Measurements from ENCODE around the gene POLR3C. TPM values are rescaled to one million over a fixed set of nuclear protein-coding genes. Genes with fewer than 3 reads are reported as not detected.
A peak's percentile ranks its signal among the peaks of the same experiment; 100 is the strongest.

Gene POLR3C
- total RNA-seq, 1 donor from 2014 or later = 30.6 TPM

- DNase-seq (ENCODE audit: low spot score in 2 of 2) (no peak), FAIRE-seq (no peak)
Measured at GRCh38 chr1:145863282-145864018, 39.5 kb downstream of the POLR3C start.

DNA sequence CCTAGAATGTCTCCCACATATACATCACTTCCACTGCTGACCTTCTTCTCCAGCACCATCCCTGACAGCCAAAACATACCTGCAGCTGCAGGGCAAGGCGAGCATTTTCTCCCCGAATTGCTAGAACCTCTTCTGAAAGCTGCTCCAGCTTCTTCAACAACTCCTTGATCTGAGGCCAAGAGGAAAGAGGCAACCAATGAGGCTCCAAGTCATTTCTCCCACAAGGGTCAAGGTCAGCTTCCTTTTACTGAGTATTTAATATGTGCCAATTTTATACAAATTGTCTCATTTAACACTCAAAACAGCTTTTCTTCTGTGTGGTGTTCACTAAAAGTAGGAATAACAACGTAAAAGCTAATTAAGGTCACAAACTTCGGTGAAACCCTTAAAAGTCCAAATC lies 44.2 kb downstream of the POLR3C start:
- DNase-seq (ENCODE audit: low spot score in 2 of 2) (no peak), FAIRE-seq (no peak)

GRCh38 chr1:145871994-145872924 lies 48.3 kb downstream of the POLR3C start:
- FAIRE-seq (no peak), DNase-seq (ENCODE audit: low spot score in 2 of 2) (peak in 1 of 2 donors; percentile 54)

DNA sequence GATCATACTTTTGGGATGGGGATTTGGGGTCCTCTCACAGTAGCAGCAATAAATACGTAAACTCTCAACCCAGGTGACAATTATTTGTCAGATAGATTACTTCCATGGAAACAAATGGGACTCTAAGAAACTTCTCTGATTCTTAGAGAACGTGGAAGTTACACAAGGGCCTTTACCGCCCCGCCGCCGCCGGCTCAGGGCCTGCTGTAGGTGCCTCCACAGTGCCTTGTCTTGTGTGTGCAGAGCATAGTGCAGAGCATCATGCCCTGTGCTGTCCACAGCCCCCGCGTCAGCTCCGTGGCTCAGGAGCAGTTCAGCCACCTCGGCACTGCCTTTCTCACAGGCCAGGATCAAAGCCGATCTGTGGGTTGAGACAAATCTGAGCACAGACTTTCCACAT lies 50.6 kb downstream of the POLR3C start:
- no peak for FAIRE-seq

GRCh38 chr1:145877923-145878486 lies 54.0 kb downstream of the POLR3C start:
- DNase-seq (ENCODE audit: low spot score in 2 of 2) (no peak), FAIRE-seq (no peak)

More for the DNA sequence above, 50.6 kb downstream of the POLR3C start:
- no peak for DNase-seq (ENCODE audit: low spot score in 2 of 2)

- DNase-seq (ENCODE audit: low spot score in 2 of 2) = no peak
- no peak for FAIRE-seq
Measured at GRCh38 chr1:145878724-145879123, 54.7 kb downstream of the POLR3C start.

- DNase-seq (ENCODE audit: low spot score in 2 of 2) (no peak), FAIRE-seq (no peak)
Measured at GRCh38 chr1:145879775-145880174, 55.8 kb downstream of the POLR3C start.

DNA sequence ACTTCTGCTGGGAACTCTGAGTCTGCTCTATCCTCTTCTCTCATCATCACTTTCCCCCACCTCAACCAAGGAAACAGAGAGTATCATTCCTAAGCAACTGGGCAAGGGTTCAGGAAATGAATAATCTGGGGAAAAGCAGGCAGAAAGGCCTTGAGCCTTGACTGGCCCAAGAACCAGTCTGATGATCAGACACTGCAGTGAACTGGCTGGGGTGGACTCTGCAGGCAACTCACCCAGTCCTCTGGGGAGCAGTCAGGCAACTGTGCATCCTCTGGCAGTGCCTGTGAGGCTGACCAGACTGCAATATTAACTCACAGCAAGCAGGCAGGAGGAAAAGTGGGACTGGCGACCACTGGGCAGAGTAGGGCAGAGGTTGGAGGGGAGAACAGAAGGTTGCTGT lies 60.7 kb downstream of the POLR3C start:
- FAIRE-seq (no peak), DNase-seq (ENCODE audit: low spot score in 2 of 2) (no peak)

DNA sequence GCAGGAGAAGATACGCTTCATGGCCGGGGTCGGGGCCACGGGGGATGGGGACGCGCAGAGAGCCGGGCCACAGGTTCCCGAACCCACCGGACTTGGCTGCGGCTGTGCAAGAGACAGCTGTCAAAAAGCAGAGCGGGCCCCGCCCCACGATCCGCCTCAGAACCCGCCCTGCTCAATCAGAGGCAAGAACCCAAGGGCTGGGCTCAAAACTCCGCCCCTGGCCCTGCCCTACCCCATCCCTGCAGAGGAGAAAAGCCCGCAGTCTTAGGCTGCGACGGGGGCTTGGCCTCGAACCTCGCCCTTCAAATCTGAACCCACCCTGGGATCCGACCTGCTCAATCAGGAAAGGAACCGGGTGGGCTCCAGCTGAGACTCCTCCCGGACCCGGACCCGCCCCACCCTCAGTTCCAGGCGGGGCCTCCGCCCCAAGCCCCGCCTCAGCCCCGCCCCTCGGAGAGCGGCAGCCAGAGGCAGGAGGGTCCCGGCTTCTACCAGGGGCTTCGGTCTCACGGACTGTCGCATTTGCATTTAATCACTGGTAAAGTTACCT lies 61.8 kb downstream of the POLR3C start, which contains the start of gene ANKRD35:
ANKRD35 (minus strand) TSS at position 129 of the 550 bp plus-strand sequence; CDS start at position 21, 108 bp downstream.
- no peak for FAIRE-seq

GRCh38 chr1:145886390-145886789 lies 62.4 kb downstream of the POLR3C start:
- no peak for FAIRE-seq
- DNase-seq (ENCODE audit: low spot score in 2 of 2) = no peak

More for the DNA sequence above, 61.8 kb downstream of the POLR3C start, which contains the start of gene ANKRD35:
- peak; percentile 70 to 89 for DNase-seq (ENCODE audit: low spot score in 2 of 2)

DNA sequence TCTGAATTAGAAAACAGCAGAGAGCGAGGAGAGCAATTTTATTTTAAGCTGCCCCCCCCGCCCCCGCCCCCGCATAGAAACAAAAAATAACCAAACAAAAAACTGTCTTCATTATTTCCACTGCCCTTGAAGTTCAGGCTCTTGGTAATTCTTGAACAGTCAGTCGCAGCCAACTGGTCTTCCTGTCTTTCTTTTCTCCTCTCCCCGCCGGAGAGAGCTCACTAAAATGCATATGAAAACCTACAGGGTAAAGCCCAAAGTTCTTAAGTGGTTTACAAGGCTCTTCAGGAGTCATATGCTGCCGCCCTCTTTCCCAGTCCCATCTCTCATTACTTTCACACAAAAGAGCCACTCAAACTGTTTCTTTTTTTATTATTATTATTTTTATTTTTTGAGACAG lies 62.8 kb downstream of the POLR3C start:
- DNase-seq (ENCODE audit: low spot score in 2 of 2) (no peak), FAIRE-seq (no peak)

GRCh38 chr1:145887631-145888030 lies 63.6 kb downstream of the POLR3C start:
- no peak for FAIRE-seq

DNA sequence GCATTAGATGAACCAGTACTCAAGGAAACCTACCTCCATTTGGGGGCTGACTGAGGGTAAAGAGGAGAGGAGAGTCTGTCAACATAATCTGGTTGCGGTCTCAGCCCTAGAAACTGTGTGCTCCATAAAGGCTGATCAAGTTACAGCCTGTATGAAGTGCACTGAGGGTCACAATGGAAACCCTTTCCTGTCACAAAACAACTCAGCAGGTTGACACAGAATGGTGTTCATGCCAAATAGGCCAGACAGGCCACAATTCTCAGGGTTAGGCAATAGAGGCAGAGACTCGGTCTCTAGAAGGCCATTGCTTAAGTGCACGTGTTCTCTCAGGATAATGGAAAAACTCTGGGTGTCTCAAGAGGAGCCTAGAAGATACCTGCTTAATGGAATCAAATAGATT lies 65.7 kb downstream of the POLR3C start:
- DNase-seq (ENCODE audit: low spot score in 2 of 2) = no peak
- no peak for FAIRE-seq

More at GRCh38 chr1:145887631-145888030, 63.6 kb downstream of the POLR3C start:
- DNase-seq (ENCODE audit: low spot score in 2 of 2) = no peak

DNA sequence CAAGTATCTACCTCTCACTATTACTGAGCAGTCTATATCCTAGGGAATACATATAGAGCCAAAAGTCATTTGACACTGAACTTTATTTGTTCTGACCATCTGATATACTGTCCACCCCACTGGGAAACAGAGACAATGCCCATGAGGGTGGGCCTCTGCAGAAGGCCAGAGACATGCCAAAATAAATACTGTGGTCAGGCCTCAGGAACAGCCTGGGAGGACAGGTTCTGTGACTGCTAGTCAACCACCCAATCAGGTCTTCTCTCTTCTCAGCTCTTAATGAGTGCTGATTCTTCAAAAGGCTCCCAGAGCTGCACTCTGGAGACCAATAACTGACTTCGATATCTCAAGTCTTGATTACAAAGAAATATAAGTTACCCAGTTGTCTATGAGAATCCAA lies 67.1 kb downstream of the POLR3C start:
- FAIRE-seq (no peak), DNase-seq (ENCODE audit: low spot score in 2 of 2) (no peak)

- FAIRE-seq = no peak
- DNase-seq (ENCODE audit: low spot score in 2 of 2) = peak; percentile 77 to 86
Measured at GRCh38 chr1:145891587-145892485, 67.8 kb downstream of the POLR3C start.

- no peak for DNase-seq (ENCODE audit: low spot score in 2 of 2)
- FAIRE-seq = no peak
Measured at GRCh38 chr1:145892486-145893087, 68.6 kb downstream of the POLR3C start.

GRCh38 chr1:145893306-145894055 lies 69.5 kb downstream of the POLR3C start:
- FAIRE-seq = no peak

More at GRCh38 chr1:145893306-145894055, 69.5 kb downstream of the POLR3C start:
- DNase-seq (ENCODE audit: low spot score in 2 of 2) = no peak
